Astrocyte of the spinal cord (primary cell): Measurements from ENCODE around the gene BEND7.
"Not testable (repeated sequence)": the region's sequence is repeated elsewhere in the genome, so short reads cannot be mapped to it uniquely, and the experiment has no call there.

Experiments
- DNase-seq: peaks from one replicate; pipeline ENCODE4 v3.0.0; 2011; ENCODE audit warnings: low read depth, low spot score
- H3K4me3 ChIP-seq: 2 replicates; pipeline ENCODE4 v1.5.1; 2011; ENCODE audit warnings: low read depth, mild to moderate bottlenecking, low read length, moderate library complexity
- in situ Hi-C: cut with HindIII; loops from 2 replicates; pipeline ENCODE4 v1.10.0; 2017; ENCODE audit warnings: low sequenced_read_pairs
- TF ChIP-seq, protein P1 (sequence below): IDR thresholded peaks from 2 replicates; pipeline ENCODE4 v1.5.1; 2012; ENCODE audit warnings: low read depth, mild to moderate bottlenecking, low read length, inconsistent platforms

Gene BEND7

GRCh38 chr10:13404791-13405190 is 124.0 kb downstream of the BEND7 start:
- no peak for DNase-seq
- no peak overlapping the region for H3K4me3 ChIP-seq
- TF ChIP-seq, protein P1, sequence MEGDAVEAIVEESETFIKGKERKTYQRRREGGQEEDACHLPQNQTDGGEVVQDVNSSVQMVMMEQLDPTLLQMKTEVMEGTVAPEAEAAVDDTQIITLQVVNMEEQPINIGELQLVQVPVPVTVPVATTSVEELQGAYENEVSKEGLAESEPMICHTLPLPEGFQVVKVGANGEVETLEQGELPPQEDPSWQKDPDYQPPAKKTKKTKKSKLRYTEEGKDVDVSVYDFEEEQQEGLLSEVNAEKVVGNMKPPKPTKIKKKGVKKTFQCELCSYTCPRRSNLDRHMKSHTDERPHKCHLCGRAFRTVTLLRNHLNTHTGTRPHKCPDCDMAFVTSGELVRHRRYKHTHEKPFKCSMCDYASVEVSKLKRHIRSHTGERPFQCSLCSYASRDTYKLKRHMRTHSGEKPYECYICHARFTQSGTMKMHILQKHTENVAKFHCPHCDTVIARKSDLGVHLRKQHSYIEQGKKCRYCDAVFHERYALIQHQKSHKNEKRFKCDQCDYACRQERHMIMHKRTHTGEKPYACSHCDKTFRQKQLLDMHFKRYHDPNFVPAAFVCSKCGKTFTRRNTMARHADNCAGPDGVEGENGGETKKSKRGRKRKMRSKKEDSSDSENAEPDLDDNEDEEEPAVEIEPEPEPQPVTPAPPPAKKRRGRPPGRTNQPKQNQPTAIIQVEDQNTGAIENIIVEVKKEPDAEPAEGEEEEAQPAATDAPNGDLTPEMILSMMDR: no peak
- in situ Hi-C loops: no loop called here

- TF ChIP-seq, protein P1: no peak
- no peak for DNase-seq
- in situ Hi-C loops: no loop called here
- H3K4me3 ChIP-seq: no peak overlapping the region
Observed at GRCh38 chr10:13404305-13404759, 124.5 kb downstream of the BEND7 start.

DNA sequence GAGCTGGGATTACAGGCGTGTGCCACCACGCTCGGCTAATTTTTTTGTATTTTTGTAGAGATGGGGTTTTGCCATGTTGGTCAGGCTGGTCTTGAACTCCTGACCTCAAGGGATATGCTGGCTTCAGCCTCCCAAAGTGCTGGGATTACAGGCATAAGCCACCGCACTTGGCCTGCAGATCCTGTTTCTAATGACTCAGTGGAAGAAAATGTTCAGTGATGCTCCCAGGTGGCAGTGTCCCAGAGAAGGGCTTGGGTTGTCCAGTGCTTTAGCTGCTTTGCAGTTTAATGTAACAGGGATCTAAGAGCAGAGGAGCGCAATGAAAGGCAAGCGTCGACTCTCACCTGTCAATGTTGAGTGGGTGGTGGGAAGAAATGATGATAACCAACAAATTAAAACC is 125.4 kb downstream of the BEND7 start:
- in situ Hi-C loops, H3K4me3 ChIP-seq, DNase-seq: not testable (repeated sequence)

- H3K4me3 ChIP-seq: no peak overlapping the region
- DNase-seq: no peak
- TF ChIP-seq, protein P1: no peak
- in situ Hi-C loops: no loop called here
Observed at GRCh38 chr10:13402021-13402420, 126.8 kb downstream of the BEND7 start.

- no peak for DNase-seq
- in situ Hi-C loops: no loop called here
- H3K4me3 ChIP-seq: no peak overlapping the region
- TF ChIP-seq, protein P1: no peak
Observed at GRCh38 chr10:13401142-13401541, 127.7 kb downstream of the BEND7 start.

DNA sequence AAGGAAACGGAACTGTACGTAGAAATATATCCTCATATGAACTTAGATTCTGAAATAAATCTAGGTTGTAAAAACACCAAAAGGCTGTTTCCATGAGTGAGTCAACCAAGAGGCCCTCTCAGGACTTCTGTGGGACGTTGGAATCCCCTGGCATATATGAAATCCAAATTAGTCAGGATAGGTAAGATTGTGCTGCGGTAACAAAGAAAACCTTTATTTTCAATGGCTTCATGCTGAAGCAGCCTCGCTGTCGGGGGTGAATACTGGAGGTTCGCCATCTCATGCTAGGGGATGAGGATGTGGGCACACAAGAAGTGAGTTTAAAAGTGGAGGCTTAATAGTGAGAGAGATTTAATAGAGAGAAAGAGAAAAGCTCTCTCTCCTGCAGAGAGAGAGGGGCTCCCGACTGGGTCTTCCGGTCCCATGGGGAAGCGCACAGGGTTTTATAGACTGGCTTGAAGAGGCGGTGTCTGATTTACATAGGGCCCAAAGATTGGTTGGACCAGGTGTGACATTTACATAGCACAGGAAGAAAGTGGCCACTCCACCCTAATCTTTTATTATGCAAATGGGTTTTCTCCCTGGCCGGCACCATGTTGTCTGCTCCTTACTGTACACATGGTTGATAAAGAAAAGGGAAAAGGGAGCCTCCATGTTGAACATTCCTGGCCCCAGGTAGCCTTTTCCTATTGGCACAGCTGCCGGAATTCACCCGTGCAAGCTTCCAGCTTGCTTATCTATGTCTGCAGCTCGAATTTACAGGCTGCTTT is 128.4 kb downstream of the BEND7 start:
- H3K4me3 ChIP-seq: no peak overlapping the region
- TF ChIP-seq, protein P1: no peak
- in situ Hi-C loops: no loop called here
- no peak for DNase-seq

GRCh38 chr10:13399752-13400151 is 129.1 kb downstream of the BEND7 start:
- DNase-seq: no peak
- TF ChIP-seq, protein P1: no peak
- H3K4me3 ChIP-seq: no peak overlapping the region
- in situ Hi-C loops: no loop called here
